SIG-M5 treated with dmso at 0.1 percent for 504 hours (cell line): ENCODE measurements around the gene SEMA3E.
A peak's percentile ranks its signal among the peaks of the same experiment; 100 is the strongest.
"Not testable (repeated sequence)": the region's sequence is repeated elsewhere in the genome, so short reads cannot be mapped to it uniquely, and the experiment has no call there.

Experiments
- DNase-seq: peaks from one replicate; lab custom pipeline; 2025; ENCODE audit not compliant: unreplicated experiment; lab: John Stamatoyannopoulos, UW

SEMA3E gene

DNA sequence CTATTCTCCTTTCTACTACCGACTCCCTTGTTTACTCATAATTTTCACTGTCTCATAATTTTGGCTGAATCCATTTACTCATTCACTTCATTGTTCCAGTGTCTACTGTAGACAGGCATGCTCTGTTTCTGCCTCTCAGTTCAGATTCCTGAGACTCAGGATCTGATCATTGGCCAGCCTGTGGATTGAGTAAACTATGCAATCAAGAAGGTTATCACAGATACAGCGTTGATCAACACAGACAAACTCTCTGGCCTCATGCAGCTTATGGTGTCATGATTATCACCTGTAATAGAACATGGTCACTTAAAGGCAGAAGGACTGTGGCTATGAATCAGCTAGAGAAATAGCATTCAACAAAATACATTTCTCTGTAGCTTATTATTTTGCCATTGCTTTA is 86.0 kb downstream of the SEMA3E start:
- no peak for DNase-seq

DNA sequence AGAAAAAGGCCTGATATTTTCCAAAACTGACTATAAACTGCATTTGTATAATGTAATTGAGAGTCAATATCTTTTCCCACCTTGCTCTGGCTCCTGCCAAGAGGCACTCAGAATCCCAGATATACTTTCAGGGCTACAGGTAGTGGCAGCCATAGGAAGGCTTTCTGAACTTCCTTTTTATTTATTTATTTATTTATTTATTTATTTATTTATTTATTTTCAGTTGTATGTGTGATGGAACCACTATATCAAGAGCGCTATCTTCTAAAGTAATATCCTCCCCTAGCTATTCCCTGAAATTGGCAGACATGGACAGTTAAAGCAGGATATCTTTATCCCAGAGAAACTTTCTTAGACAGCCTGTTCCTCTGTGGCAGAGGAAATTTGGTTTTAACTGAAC is 86.7 kb downstream of the SEMA3E start:
- DNase-seq = no peak

DNA sequence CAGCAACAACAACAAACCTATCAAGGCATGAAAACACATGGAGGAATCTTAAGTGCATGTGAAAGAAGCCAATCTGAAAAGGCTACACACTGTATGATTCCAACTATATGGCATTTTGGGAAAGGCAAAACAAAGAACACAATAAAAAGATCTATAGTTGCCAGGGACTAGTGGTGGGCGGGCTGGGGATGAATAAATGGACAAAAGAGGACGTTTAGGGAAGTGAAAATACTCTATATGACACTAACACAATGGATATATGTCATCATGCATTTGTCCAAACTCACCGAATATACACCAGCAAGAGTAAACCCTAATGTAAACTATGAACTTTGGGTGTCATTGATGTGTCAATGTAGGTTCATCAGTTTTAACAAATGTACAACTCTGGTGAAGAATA is 89.1 kb downstream of the SEMA3E start:
- no peak for DNase-seq

GRCh38 chr7:83552556-83552955 is 96.4 kb downstream of the SEMA3E start:
- not testable (repeated sequence) for DNase-seq

DNA sequence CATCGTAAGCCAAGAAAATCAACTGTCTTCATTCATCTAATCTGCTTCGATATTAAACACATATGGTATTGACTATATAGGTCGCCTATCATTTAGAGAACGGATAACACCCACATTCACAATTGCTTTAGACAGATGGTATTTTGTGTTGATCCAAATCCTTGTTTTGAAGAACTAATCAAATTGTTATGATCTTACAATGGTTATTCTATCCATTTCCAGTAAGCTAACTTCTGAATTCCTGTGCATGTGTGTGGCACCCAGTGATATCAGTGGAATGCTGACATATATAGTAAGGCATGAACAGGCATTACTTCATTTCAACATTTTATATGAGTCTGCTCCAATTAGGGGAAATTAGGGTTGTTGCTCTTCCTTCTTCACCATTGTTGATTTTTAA is 98.8 kb downstream of the SEMA3E start:
- DNase-seq = no peak

DNA sequence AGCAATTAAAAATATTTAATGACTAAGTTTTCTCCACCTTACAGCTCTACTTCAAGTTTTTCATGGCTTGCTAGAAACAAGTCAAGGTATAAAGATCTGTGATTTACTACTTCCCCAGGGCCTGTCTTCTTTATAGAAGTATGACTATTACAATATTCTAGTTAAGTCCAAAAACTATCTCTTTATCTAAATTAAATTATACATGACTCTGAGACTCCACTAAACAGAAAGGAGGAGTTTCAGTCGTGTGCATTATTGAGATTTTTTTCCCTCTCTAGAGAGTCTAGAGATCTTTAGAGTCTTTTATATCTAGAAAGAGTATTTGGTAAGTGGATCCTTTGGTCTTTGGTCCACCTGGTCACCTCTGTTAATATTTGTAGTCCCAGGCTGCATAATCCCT is 100.7 kb downstream of the SEMA3E start:
- no peak for DNase-seq

- DNase-seq = peak; percentile 39
Measured at GRCh38 chr7:83547526-83547925, 101.4 kb downstream of the SEMA3E start.

DNA sequence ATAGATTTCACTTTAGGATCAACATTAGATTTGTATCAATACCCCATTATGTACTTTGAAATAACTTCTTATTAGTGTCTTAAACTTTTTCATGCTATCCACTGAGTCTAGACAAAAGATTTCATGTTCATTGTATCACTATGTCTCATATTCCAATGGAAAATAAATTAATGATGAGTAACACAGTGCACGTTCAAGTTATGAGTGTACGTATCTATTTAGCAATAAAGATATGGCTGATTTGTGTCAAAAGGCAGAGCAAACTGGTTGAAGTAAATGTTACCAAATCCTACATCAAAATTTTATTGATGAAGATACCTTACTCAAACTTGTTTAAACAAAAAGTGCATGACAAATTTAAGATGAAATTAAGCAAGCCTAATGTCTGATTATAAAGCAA is 102.4 kb downstream of the SEMA3E start:
- no peak for DNase-seq

DNA sequence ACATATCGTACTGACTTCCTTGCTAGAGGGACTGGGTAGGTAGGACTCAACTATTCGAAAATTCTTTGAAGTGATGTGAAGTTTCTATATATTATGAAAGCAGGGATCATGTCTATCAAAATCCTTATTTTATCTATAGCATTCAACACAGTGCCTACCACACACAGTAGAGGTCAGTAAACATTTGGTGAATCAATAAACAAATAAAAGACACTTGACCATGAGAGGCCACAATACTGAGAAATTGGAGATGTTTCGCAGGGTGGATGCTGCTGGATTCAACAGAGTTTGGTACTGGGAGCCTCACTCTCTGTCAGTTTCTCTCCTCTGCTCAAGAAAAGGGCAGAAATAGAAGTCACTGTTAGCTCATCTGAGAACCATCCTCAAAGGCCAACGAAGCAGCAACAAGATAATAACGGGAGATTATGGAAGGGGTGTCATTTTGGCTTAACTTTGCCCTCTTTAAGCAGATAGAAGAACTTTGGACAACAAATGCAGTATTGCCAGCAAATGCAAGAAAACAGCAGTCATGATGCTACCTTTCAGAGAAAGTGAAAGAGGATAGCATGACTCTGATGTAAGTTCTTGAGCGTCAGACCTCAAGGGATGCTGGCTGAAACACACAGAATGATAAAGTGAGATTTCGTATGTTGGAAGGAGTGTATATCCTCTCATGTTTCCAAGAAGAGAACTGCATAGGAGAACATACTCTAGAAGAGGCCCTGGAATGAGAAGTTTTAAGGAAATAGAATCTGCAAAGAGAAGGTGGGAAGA is 107.6 kb downstream of the SEMA3E start:
- no peak for DNase-seq

GRCh38 chr7:83534488-83534887 is 114.5 kb downstream of the SEMA3E start:
- no peak for DNase-seq

DNA sequence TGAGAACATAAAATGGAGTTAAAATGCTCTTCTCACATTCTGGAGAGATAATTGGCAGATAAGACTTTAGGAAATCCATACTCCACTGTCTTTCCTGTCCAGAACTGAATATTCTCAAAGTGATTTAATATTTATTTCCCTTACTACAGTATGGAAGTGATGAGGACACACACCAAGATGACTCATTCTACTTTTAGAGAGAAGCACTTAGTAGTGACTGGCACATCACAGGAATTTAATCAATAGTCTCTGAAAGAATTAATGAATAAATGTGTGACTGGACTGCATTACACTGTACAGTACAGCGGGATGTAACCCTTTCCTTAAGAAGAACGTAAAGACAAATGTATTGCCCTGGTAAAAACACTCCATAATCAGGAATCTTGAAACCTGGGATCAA is 116.7 kb downstream of the SEMA3E start:
- no peak for DNase-seq

GRCh38 chr7:83531766-83532165 is 117.2 kb downstream of the SEMA3E start:
- no peak for DNase-seq

- no peak for DNase-seq
Measured at GRCh38 chr7:83528925-83529423, 120.0 kb downstream of the SEMA3E start.

GRCh38 chr7:83524277-83525075 is 124.5 kb downstream of the SEMA3E start:
- no peak for DNase-seq

GRCh38 chr7:83520726-83521125 is 128.2 kb downstream of the SEMA3E start:
- no peak for DNase-seq

DNA sequence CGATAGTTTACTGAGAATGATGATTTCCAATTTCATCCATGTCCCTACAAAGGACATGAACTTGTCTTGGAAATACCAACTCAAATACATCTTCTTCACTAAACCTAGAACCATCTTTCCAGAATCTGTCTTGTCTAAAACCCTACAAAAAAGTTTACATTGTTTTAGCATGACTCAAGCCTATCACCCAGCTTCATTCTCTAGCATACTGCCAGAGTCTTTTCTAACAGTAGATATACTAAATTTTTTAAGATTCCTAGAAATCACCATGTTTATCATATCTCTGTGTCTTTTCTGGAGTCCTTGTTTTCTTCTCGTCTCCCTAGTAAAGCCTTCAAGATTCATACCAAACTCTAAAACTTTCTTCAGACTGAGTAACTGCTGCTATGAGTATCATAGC is 129.7 kb downstream of the SEMA3E start:
- no peak for DNase-seq

DNA sequence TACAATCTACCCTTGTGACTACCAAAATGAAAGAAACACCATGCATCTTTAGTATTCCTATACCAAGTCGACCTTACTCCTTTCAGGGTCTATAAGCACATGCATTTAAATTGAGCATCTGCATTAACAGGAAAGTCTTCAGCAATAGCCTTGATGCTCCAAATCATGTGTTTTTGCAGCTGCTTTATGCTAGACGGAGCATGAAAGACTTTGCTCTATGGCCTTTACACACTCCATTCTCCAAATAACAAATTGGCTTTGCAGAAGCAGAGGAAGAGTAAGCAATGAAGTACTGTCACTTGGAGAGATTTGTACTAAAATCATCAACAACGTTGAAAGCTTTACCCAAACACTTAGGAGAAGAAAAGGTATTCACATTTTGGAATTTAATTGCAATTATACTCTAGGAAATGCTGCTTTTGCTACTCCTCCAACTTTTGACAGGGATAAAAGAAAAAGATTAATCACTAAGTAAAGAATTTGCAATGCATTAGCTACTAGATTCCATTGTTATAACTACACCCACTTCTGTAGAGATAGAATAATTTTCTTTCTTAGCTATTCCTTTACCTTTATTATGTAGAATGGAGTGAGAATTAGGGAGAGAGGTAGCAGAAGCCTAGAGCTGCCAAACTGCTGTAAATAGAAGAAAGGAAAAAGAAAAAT is 131.8 kb downstream of the SEMA3E start:
- no peak for DNase-seq

DNA sequence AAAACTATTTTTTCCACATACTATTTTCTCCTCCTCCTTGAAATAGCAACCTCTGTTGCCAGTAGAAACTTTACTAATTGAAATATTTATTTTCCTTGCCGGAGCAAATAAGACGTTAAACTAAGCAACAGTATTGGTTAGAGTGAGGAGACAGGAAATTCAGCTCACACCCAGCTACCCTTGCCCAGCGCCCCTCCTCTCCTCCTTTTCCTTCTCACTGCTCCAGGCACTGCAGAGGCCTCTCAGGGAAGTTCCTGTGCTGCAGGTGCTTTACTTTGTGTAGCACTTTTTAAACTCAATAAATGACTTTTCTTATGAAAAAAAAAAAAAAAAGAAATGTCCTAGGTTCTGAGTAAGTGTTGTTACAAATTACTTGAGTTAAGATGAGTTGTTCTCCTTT is 134.0 kb downstream of the SEMA3E start:
- DNase-seq = no peak

DNA sequence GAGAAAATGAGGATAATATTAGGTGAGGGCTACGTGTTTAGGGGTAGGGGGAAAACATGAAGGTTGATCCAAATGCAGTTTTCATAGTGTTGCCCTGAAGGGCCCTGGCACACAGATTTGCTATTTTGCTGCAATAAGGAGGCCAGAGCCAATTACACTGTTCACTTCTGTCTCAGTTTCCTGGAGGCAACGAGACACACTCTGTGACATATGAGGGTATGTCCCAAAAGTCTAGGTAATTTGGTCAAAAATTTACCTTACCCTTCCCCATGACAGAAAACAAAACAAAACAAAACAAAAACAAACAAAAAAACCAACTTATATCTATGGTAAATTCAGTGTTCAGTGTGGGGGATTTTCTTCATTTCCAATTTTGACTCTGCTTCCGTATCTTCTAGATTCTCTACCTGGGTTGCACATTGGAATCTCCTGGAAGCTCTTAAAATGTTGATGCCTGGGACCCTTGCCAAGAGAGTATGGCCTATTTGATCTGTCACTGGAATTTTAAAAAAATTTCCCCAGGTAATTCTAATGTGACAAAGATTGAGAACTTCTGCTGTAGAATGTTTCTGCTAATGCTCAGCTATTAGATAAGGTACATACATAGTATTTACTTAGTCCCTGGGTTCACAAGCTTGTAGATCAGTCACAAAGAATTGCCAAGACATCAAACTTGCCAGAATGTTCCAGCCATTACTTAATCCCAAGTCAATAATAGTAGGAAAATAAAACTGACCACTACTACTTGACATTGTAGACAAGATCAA is 139.5 kb downstream of the SEMA3E start:
- DNase-seq = no peak

GRCh38 chr7:83504330-83504729 is 144.6 kb downstream of the SEMA3E start:
- DNase-seq = no peak

DNA sequence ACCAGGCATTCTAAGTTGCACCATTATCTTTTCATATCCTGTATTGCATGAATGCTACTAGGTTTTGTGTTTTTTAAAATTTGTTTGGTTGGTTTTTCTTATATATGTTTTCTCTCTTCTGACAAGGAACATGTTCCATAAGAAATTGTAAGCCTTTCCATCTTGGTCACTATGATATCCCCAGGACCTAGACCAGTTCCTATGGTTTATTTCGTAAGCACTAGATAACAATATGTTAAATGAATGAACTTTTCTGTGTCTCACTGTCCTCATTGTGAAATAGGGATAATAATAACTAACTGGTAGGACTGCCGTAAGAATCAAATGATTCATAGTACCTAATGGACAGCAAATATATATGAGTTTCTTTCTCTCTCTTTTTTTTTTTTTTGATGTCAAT is 146.3 kb downstream of the SEMA3E start:
- no peak for DNase-seq
